ENCODE results near the gene WWOX.

The WWOX gene

DNA sequence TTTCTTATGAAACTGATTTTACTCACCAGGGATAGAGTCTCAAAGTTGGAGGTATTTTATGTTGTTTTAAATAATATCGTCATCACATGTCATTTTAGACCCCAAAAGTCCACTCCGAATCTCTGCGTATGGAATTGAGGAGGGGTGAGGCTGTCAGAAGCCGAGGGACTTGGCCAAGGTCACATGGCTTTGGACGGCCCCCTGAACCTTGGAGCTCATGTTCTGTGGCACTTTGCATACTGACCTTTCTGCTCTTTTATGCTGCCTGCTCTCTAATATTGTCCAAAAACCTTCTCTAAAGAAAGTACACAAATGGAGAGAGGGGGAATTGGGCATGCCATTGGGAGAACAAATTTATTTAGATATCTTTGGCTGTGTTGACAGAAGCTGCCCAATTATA lies 700.0 kb downstream of the WWOX start:
- DNase-seq (ENCODE audit: low read depth in 3 of 3): no peak

DNA sequence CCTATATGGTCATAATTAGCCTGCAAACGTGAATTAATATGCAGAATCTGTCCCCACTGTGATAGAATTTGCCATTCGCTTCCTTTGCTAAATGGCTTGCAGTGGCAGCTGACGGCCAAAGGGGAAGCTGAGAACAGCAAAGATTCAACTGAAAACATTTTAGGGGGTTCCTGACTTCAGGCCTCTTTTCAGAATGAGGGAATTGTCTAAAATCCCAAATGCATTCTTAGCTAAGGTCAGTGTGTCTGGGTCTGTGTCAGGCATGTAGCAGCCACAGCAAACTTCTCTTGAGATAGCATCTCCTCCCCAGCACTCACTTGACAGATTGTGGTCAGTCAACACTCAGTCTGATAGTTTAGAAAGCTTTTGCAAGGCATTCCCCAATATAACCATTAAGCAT lies 701.1 kb downstream of the WWOX start:
- DNase-seq (ENCODE audit: low read depth in 3 of 3): no peak

DNA sequence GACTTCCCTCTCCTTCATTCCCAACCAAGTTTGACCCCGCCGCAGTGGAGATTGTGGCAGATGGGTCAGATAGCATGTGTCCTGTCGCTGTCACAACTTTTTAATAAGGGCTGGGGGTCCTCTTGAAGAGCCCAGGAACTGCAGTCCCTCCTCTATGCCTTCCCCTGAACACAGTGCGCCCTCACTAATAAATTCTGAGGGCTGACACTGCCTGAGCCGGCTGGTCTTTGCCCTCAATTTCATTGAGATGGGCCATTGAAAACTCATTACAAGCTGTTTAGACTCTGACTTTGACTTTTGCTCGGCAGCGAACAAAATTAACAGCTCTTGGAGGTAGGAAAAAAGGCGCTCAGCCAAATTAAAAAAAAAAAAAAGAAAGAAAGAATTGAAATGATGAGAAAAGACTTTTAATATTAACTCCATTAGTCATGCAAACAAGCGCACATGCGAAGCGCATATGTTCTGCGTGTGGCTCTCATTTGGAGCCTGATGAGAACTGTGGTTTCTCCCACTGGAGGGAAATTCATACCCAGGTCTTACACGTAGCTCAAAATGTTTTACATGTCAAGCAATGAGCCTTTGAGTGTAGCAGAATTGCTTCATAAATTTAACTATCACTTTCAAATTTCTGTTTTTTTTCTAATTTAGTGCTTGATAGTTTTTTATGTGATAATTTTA lies 704.7 kb downstream of the WWOX start:
- DNase-seq (ENCODE audit: low read depth in 3 of 3): no peak

DNA sequence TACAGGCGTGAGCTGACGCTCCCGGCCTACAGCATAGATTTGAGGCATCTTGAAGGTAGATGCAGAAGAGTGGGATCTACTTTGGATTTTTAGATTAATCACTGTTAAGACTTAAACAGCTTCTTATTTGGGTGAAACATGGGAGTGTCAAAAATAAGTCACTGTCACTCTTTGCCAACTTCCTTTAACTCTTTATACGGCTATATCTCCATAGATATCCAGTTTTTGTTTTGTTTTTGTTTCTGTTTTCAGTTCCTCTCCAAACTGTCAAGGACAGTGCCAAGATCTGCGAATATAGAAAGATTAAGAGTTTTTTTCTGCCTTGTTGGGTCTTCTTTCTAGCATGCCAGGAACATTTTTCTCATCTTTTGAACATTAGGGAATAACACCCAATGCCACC lies 706.1 kb downstream of the WWOX start:
- DNase-seq (ENCODE audit: low read depth in 3 of 3): no peak

DNA sequence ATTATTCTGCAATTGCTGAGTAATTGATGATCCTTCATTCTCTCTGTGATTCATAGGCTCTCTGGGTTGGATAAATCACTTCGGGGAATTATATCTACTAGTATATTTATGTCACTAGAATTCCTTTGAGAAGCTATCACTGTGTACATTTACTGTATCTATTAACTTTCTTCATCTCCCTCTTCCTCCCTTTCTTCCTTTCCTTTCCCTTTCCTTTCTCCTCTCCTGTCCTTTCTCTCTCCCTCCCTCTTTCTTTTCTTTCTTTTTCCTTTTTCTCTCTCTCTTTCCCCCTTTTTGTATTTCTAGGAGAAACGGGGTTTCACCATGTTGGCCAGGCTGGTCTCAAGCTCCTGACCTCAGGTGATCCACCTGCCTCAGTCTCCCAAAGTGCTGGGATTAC lies 711.8 kb downstream of the WWOX start:
- DNase-seq (ENCODE audit: low read depth in 3 of 3): no peak

DNA sequence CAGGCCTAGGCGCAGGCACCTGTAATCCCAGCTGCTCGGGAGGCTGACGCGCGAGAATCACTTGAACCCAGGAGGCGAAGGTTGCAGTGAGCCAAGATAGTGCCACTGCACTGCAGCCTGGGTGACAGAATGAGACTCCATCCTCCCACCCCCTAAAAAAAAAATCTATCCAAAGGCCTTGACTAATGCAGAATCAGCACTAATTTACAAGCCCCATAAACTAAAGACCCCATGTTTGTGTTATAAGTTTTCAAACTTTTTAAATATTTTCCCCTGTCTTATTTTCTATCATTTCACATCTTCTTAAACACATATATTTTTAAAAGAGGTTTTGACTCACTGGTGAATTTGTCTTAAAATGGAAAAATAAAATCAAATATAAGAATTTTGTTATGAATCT lies 713.1 kb downstream of the WWOX start:
- no peak for DNase-seq (ENCODE audit: low read depth in 3 of 3)

DNA sequence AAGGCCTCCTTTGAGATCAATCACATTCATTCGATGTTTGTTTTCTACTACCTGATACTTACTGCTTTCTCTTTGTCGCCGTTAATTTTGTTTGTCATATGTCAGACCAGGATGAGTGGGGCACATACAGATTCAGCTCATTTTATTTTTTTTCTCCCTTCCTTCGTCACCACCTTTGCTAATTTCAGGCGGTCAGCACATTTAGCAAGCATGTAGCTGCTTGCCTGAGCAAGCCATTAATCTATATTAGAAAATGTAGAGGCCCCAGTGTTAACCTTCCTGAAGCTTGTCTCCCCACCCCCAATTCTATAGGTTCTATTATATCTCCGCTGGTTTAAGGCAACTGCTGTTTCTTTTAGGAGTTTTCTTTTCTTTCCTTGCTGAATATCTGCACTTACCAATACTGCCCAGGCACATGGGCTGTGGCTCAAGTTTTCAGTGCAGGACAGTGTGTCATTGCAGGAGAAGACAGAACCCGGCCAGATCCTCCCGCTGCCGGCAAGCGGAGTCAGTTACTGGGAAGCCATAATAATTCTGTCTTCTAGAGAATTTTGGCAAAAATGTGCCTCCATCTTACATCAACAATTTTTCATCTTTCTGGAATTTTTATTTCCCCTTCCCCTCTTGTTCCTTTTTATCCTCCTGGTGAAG lies 714.3 kb downstream of the WWOX start:
- DNase-seq (ENCODE audit: low read depth in 3 of 3): no peak

DNA sequence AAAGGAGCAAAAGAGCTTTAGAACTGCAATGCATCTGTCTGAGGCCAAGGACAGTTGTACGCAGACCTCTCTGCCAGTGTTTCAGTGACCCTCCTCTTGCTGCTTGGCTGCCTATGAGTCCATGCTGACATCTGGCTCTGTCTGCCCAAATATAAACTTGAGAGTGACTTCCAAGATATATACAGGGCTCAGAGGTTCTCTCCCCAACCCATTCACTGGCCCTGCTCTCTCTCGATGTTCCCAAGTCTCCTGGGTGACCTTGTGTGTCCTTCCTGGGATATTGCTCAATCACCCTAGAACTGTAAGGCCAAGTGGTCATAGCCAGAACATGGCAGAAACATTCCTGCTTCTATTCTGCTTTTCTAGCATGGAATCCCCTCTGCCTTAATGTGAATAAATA lies 716.3 kb downstream of the WWOX start:
- DNase-seq (ENCODE audit: low read depth in 3 of 3): no peak

DNA sequence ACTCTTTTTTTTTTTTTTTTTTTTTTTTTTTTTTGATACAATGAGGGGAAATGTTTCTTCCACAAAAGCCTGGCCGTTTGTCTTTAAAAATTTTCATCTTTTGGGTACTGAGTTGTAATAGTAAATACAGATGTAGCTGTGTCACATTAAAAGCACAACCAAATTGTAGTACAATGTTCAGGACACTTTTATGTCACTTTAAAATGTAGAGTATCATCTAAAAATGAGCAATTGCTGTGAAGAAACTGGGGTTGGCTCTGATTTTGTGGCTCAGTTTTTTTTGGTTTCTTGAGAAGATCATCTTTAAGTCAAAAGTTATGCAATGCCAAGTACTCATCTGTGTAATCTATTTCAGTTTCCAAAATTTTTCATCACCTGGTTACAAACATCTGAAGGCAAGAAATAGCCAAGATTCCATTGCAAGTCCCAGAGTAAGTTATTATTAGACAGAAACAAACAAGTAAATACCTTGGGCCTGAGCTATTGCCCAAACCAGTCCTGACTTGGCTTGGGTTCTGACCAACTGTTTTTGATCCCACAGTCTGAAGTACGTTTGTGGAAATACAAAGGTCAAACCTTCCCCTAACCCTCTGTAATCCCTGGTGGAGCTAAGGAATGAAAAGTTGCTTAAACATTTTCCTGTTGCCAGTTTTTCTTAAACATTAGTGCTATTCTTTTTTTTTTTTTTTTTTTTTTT lies 717.2 kb downstream of the WWOX start:
- no peak for DNase-seq (ENCODE audit: low read depth in 3 of 3)

DNA sequence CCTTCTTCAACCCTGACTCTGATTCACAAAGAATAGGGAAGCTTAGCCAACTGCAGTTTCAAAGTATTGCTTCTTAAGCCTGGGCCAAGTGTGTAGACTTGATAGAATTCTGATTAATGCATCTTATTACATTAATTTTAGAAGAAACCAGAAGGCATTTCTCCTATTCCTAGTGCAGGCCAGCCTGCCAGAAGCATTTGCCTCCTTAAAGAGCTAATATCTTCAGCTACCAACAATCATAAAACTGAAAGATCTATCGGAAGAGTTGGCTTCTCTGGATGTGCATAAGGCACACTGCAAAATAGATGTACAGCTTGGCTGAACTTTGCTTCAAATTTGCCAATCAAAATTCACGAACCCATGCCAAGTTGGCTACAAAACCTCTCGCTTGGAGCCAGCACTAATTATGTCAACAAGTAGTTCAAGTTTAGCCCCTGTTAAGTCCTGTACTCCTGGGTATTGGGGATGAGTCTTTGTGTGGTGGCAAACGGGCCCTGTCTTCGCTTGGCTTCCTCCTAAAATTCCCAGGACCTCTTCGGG lies 717.8 kb downstream of the WWOX start:
- DNase-seq (ENCODE audit: low read depth in 3 of 3): no peak

DNA sequence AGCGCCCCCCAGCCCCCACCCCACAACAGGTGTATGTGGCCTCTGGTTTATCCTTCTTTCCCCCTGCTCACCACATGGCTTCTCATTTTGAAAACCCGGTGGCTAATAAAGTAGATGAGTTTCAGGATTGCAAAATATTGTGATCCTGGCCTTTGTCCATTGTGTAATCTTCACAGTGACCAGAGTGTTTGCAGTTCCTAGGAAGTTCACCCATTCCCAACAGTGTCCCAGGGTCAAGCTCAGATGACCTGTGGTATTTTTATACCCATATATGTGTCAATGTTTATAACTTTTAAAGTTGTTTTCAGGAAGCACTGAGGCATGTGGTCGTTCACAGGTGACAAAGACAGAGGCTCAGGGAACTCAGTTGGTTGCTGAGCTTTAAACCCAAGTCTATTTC lies 721.9 kb downstream of the WWOX start:
- no peak for DNase-seq (ENCODE audit: low read depth in 3 of 3)

DNA sequence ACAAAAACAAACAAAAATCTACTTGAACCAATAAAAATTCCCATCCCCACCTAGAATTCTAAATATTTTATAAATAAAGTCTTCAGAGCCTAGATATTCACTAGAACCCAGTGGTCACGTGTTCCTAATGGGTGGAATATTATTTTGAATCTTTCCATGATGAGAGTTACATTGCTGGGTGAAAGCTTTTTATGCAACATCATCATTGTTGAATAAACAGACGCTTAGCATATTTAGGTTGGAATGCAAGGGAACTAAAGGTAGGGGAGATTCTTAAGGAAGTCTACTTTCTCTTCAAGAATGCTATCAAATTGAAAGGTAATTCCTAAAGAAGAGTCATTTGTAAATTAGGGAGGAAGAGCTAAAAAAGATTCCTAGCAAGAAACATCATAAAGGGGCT lies 723.1 kb downstream of the WWOX start:
- no peak for DNase-seq (ENCODE audit: low read depth in 3 of 3)

DNA sequence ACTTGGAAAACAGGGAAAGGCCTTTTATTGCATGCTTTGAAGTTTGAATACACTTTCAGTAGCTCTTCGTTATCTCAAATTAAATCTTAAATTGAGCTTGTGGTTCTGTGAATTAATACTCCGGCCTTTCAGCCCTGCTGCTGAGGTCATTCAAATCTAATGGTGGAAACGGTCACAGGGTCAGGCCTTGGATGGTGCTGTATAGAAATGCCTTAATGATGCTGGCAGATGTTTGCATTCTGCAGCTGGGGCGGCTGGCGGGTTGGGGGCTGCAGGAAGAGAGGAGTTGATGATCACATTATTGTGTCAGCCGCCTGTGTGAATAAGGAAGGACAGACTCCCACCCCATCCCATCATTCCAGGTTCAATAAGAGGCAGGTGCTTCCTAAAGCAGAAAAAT lies 723.6 kb downstream of the WWOX start:
- DNase-seq (ENCODE audit: low read depth in 3 of 3): no peak

DNA sequence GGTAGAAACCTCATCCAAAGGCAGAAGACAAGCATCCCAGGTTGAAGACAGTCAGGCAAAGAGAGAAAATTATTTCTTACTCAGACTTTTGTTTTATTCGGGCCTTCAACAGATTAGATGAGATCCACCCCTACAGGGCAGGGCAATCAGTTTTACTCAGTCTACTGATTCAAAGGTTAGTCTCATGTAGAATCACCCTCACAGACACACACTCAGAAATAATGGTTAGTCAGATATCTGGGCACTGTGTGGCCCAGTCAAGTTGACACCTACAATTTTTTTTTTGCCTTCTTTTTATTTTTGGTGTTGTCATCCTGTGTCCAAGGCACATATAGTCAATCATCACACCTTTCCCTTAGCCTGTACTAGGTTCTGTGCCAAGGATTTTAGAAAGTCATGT lies 729.8 kb downstream of the WWOX start:
- no peak for DNase-seq (ENCODE audit: low read depth in 3 of 3)

DNA sequence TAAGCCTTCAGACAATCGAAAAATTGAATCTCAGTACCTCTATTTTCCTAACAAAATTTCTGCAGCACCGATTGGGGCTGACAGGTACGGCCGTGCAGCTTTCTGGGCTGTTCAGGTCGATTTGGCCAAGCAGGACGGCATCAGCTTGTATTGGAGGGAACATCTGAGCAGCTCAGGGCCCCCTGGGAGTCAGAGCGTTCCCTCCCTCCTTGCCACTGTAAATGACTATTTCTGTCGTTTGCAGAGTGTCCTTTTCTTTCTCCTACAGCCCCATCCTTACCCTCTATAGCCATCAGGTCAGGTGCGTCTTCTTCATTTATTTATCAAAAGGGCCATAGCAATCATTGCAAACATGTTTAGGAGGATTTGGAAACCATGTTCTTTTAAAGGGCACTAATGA lies 731.1 kb downstream of the WWOX start:
- no peak for DNase-seq (ENCODE audit: low read depth in 3 of 3)

DNA sequence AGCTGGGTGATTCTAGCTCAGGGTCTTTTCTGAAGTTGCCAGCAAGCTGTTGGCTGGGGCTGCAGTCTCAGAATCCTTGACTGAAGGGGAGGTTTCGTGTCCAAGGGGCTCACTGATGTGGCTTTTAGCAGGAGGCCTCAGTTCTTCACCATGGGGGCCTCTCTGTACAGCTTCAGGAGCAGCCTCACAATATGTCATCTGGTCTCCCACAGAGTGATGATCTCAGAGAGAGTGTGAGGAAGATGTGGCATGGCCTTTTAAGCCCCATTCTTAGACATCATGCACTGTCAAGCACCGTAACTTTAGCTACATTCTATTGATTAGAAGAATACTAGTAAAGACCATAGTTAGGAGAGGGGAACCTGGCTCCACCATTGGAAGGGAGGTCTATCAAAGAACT lies 732.6 kb downstream of the WWOX start:
- DNase-seq (ENCODE audit: low read depth in 3 of 3): no peak

DNA sequence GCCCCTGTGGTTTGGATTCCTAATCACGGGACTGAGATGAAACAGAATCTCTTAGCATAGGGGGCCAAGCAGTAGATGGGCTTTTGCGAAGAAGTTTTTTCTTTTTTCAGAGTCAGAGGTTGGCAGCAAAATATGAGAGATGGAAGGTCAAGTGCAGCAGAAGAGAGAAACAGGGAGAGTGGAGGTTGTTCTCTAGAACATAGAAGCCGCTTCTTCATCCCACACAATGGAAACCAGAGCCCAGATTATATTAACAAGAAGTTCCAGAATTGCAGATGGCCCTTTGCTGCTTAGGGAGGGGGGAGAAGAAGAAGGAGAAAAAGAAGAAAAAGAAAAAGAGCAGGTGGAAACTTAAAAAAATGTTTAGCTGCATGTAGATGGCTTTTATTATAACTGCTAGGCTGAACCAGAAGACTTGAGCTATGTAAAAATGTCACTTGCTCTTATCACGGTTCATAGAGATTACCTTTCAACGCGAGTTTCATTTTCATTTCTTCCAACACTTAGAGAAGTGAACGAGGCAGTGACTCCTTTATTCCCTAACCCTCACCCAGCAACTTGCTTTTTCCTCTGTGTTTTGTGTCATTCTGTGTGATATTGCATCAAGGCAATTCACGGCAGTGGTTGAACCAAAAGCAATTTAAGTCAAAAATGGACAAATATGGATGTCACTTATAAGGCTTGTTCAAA lies 737.5 kb downstream of the WWOX start:
- DNase-seq (ENCODE audit: low read depth in 3 of 3): no peak

DNA sequence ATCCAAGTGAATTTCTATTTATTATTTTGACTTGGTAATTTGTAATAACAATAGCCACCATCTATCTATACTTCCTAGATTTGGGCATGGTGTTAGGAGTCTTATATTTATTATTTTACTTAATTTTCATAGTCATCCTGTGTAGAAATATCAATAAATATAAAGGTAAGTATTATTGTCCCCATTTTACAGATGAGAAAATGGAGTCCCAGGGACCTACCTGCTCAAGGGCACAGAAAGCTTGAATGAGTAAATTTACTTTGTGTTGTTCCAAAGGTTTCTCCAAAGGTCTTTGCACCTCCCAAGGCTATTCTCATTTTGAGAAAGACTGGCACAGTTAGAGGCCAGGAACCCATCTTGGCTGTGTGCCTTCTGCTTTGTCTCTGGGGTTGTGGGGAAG lies 738.3 kb downstream of the WWOX start:
- no peak for DNase-seq (ENCODE audit: low read depth in 3 of 3)

DNA sequence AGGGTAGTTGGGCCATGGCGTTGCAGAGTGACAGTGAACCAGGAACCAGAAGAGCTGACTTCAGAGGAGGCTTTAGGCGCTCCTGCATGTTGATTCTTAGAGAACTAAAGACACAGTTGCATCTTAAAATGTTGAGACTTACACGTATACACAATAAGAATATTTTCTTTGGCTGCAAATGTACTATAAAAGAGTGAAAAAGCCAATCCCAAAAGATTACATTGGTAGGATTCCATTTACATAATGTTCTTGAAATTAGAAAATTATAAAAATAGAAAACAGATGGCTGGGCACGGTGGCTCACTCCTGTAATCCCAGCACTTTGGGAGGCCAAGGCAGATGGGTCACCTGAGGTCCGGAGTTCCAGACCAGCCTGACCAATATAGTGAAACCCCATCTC lies 738.8 kb downstream of the WWOX start:
- DNase-seq (ENCODE audit: low read depth in 3 of 3): no peak

DNA sequence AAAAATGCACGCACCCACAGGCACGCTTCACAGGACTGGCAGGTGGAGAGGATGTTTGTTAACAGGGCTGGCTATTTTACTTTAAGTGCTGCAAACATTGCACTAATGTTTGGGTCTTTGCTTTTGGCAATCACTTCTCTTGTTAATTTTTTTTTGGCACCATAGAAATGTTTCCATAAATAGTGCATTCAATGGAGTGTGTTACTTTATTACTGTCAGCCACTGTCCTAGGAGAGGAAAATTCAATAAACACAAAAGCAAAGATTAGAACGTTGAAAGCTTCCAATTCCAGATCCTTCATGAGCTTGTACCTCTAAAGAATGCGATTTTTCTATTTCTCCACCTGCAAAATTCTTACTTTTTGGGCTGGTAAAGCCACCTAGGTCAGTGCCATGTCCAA lies 743.5 kb downstream of the WWOX start:
- DNase-seq (ENCODE audit: low read depth in 3 of 3): no peak

DNA sequence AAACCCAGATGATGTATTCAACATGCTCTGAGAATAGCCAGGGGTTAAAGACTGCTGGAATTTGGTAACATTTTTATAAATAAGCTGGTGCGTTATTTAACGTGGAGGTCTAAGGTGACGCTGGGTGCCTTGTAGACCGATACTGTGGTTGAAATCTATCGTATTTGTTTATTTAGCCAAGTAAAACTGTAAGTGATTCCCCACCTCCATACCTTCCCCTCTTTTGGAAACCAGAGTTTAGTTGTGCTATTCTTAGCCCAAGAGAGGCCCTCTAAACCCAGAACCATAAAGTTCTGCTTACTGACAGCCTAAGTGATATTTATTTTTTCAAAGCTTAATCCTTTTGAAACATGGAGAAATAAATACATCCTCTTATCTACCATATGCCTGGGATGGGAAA lies 744.5 kb downstream of the WWOX start:
- no peak for DNase-seq (ENCODE audit: low read depth in 3 of 3)

DNA sequence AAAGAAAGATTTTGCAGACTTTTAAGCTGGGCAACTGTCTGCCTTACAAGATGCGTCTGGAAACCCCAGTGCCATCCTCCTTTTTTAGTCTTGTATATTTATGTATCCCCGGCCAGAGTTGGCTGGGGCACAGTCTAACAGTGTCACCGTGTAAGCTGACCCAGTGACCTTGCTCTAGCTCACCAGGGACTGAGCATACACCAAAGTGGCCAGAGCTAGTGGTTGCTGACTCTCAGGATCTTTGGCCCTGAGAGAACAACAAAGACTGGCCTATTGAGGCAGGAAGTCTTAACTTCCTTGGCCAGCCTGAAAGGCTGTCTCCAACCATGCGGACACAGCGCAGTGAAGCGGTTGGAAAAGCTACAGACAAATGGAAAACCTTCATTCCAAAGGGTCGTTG lies 745.2 kb downstream of the WWOX start:
- DNase-seq (ENCODE audit: low read depth in 3 of 3): no peak

DNA sequence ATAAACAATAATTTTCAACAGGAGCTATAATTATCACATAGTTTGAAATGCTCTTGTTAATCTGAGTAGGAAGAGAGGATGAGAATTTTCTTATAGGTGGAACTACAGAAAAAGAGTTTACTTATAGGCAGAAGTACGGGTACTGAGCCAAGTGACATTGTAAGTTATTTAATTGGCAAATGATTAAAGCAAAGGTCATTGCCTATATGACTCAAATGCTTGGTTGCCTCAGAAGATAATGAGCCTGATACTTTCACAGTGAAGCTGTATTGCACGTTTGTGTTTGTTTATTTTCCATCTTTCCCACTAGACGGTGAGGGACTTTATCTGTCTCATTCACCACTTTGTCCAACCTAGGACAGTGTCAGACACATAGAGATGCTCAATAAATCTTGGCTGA lies 751.8 kb downstream of the WWOX start:
- no peak for DNase-seq (ENCODE audit: low read depth in 3 of 3)

Measured in stimulated activated CD4-positive, alpha-beta T cell treated with anti-CD3 and anti-CD28 coated beads, TNF-alpha, amount 100 ng/mL, for 48 hours (primary cell).